HG03571 (cell line): ENCODE results near the gene TSPAN3.

Experiments
- ATAC-seq: cut with Tn5 transposase; IDR thresholded peaks from one replicate; pipeline ENCODE4 v1.9.1; 2021; ENCODE audit not compliant: unreplicated experiment

TSPAN3 gene

DNA sequence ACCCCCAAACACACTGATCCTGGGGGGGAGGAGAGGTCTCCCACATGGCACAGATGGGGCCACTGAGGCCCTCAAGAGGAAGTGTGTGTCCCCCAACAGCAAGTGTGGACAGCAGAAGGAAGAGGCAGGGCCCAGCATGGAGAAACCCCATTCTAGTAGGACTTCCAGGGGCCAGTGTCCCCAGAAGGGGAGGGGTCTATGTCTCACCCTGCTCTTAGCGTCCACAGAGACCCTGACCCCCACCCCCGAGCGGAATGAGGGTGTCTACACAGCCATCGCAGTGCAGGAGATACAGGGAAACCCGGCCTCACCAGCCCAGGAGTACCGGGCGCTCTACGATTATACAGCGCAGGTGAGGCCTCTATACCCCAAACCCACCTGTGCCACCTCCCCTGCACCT is 35.3 kb downstream of the TSPAN3 start:
- no peak for ATAC-seq

DNA sequence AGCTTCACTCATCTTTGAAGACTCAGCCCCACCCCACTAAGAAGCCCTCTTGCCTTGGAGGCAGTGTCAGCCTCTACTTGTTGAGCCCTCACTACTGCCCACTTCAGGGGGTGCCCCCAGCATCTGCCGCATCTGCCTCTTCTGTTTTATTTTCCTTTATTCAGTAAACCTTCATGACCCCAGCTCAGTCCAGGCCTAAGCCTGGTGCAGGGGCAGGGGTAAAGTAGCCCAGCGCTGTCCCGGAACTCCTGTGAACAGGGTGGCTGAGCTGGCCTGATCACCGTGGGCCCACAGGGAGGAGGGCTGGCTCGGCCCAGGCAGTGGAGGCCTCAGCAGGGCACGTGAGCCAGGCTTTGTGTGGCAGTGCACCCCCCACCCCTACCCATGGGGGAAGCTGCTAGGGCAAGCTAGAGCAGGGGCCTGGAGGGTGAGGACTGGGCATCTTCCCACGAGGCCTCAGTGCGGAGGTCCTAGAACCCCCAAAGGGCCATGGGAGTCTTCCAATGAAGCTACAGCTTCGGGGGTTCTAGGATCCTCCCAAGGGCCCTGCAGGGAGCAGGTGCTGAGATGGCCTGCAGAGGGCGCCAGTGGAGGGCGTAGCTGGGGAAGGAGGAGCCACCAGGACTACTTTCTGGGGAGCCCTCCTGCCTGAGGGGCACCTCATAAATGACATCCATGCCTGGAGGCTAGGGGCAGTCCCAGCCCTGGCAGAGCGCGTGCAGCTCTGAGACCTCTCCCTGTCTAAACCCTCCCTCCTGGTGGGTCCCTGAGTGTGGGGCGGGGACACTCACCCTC is 36.0 kb downstream of the TSPAN3 start:
- ATAC-seq: no peak

- ATAC-seq: no peak
These were observed 36.9 kb downstream of the TSPAN3 start for GRCh38 chr15:77033729-77034671.

GRCh38 chr15:77033417-77033728 is 37.5 kb downstream of the TSPAN3 start:
- ATAC-seq: no peak

- ATAC-seq: no peak
These were observed 38.1 kb downstream of the TSPAN3 start for GRCh38 chr15:77032647-77033416.

- ATAC-seq: no peak
These were observed 38.8 kb downstream of the TSPAN3 start for GRCh38 chr15:77032052-77032646.

DNA sequence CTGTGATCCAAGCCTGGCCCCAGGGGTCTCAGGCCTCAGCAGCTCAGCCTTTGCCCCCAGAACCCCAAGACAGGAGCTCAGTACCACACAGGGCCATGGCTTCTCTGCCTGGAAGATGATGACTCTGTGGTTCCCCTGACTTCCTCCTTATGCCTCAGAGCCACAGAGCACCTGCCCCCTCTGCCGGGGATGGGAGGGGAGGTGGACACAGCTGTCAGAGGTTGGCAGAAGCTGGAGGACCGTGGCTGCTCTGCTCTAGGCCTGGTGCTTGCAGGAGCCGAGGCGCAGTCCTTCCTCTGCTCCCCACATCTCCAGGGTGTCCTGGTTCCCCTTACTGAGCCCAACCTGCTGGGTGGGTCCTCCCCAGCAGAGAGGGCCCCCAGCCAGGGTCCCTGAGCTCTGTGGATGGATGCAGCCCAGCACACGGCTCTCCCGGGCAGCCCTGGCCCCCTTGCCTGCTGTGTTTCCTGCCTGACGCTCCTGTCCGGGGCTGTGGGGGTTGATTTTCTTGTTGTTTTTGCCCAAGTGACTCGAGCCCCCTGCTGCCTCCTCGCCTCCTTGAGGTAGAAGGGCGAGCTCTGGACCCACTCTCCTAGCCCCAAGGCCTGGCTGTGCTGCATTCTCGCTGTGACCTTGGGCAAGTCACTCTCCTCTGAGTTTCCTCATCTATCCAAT is 39.4 kb downstream of the TSPAN3 start:
- ATAC-seq: no peak

- no peak for ATAC-seq
These were observed 40.0 kb downstream of the TSPAN3 start for GRCh38 chr15:77030928-77031375.

GRCh38 chr15:77030048-77030927 is 40.6 kb downstream of the TSPAN3 start:
- ATAC-seq: no peak

GRCh38 chr15:77029166-77030047 is 41.5 kb downstream of the TSPAN3 start:
- ATAC-seq: no peak

GRCh38 chr15:77028451-77029165 is 42.3 kb downstream of the TSPAN3 start:
- ATAC-seq: no peak

DNA sequence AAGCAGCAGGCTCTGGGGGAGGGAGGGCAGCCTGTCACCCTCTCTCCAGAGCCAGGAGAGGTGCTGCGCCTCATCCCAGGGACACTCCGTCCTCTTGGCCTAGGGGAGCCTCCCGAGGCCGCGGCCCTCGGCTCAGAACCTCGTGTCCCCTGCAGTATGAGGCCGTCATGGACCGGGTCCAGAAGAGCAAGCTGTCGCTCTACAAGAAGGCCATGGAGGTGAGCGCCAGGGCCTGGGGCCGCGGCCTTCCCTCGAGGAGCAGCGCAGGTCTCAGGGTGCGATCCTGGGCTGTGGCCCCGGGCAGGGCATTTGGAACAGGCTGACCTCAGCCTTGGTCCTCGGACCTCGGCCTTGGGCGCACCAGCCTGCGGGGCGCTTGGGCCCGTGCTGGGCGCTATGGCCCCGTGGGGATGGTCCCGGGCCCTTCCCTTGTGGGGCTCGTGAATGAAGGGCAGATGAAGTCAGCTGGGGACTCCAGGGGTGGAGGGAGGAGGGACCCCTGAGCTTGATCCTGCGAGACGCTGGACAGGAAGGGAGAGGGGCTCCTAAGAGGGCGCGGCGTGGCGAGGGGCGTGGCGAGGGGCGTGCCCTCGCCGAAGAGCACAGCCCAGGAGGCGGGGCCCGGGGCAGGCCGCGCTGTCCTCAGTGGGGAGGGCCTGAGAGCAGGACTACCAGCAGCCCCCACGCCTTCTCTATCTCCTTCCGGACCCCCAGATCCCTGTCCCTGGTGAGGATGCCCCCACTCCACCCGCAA is 43.0 kb downstream of the TSPAN3 start:
- no peak for ATAC-seq

DNA sequence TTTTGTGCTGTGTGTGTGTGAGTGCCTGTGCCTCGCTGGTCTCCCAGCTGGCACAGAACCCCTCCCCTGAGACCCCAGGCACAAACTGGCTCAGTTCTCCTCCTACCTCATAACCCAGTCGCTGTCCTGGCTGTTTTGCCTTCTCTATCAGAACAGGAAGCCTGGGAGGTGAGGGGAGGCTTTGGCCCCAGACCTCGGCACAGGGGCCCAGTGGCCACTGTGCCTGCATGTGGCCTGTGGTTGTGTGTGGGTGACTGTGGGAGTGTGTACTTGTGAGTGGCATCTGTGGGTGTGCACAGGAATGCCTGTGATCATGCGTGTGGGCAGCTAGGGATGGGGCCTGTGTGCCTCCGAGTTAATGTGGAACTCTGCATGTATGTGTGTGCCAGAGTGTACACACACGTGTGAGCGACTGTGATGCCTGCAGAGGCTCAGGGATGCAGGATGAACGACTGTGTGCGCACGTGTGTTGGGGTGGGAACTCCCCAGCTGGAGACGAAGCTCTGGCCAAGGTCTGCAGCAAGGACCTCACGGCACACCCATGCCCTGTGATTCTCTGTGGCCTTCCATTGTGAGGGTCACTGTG is 43.7 kb downstream of the TSPAN3 start:
- ATAC-seq: no peak

- no peak for ATAC-seq
These were observed 44.3 kb downstream of the TSPAN3 start for GRCh38 chr15:77026501-77027110.

DNA sequence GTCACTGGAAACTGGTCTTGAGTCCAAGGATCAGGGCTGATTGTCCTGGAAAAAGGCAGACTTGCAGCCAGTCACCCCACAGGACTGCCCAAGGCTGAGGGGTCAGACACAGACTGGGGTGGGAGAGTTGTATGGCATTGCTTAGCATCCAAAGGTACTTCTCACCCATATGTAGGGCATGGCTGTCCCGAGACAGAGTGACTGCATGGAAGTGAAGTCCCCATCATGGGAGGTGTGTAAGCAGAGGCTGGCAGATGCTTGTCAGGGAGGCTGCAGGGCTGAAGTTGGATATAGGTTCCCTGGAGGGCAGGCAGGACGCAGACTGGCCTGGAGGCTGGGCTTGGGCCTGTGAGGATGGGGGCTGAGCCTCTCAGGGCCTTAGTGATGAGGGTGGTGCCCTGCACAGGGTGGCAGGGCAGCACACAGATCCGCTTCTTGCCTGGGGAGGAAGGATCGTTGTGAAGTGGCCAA is 44.9 kb downstream of the TSPAN3 start:
- no peak for ATAC-seq
